Progenitor cell of endocrine pancreas (in vitro differentiated cells): Measurements from ENCODE around the gene TRAM2. TPM values are rescaled to one million over a fixed set of nuclear protein-coding genes. Genes with fewer than 3 reads are reported as not detected.
"Not testable (repeated sequence)": the region's sequence is repeated elsewhere in the genome, so short reads cannot be mapped to it uniquely, and the experiment has no call there.

Experiments
- DNase-seq: peaks from one replicate; pipeline ENCODE4 v3.0.0; 2021; ENCODE audit warnings: low spot score; ENCODE audit not compliant: unreplicated experiment
- H3K27ac Mint-ChIP-seq: 2 replicates; pipeline ENCODE4 v1.8.0; 2021; ENCODE audit warnings: mild to moderate bottlenecking, moderate library complexity, mixed read lengths
- H3K27me3 Mint-ChIP-seq: 2 replicates; pipeline ENCODE4 v1.8.0; 2021; ENCODE audit warnings: mixed read lengths
- H3K36me3 Mint-ChIP-seq: 2 replicates; pipeline ENCODE4 v1.8.0; 2022; ENCODE audit warnings: mixed read lengths; ENCODE audit not compliant: insufficient read depth
- H3K4me1 Mint-ChIP-seq: 2 replicates; pipeline ENCODE4 v1.8.0; 2021; ENCODE audit warnings: low read depth, mixed read lengths
- H3K4me3 Mint-ChIP-seq: 2 replicates; pipeline ENCODE4 v1.8.0; 2021; ENCODE audit warnings: low read depth, mild to moderate bottlenecking, moderate library complexity, mixed read lengths
- H3K9me3 Mint-ChIP-seq: 2 replicates; pipeline ENCODE4 v1.8.0; 2021; ENCODE audit warnings: low read depth, mixed read lengths
- total RNA-seq: library from RNA; stranded (reverse); gene quantifications from 2 replicates; pipeline ENCODE4 v1.2.1, GENCODE V29; 2021
- TF ChIP-seq, protein P1 (sequence below): fragments of 200-600 bp; sonication (generic); IDR thresholded peaks from one replicate; pipeline ENCODE4 v1.5.0; 2021; ENCODE audit warnings: antibody characterized with exemption, mild to moderate bottlenecking; ENCODE audit not compliant: unreplicated experiment

TRAM2 gene
- total RNA-seq, 1 donor from 2014 or later: 18.6 TPM

DNA sequence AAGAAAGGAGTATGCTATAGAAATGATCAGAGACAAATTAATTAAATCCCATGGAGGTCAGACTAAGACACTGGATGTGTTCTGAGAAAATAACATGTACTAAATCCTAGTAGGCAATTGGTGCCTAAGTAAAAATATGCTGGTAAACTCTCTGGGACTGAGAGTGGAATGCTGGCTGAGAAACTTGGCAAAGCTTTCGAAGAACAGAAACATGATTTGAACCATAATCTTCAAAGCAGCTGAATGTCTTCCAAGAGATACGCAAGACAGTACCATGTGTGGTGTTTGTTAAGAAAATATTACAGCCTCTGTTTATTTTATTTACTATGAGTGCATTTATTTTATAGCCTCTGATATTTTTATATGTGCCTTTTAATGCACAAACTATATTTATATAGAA is 101.6 kb downstream of the TRAM2 start:
- Mint-ChIP-seq H3K27ac (no peak overlapping the region), H3K4me3 (no peak overlapping the region), H3K9me3 (no peaks in the 10 kb centered on the region), H3K27me3 (no peaks in the 10 kb centered on the region), H3K4me1 (no peaks in the 10 kb centered on the region), H3K36me3 (peaks cover 1% of the 10 kb centered on the region)
- no peak for DNase-seq
- TF ChIP-seq, protein P1, sequence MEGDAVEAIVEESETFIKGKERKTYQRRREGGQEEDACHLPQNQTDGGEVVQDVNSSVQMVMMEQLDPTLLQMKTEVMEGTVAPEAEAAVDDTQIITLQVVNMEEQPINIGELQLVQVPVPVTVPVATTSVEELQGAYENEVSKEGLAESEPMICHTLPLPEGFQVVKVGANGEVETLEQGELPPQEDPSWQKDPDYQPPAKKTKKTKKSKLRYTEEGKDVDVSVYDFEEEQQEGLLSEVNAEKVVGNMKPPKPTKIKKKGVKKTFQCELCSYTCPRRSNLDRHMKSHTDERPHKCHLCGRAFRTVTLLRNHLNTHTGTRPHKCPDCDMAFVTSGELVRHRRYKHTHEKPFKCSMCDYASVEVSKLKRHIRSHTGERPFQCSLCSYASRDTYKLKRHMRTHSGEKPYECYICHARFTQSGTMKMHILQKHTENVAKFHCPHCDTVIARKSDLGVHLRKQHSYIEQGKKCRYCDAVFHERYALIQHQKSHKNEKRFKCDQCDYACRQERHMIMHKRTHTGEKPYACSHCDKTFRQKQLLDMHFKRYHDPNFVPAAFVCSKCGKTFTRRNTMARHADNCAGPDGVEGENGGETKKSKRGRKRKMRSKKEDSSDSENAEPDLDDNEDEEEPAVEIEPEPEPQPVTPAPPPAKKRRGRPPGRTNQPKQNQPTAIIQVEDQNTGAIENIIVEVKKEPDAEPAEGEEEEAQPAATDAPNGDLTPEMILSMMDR: no peak

GRCh38 chr6:52474173-52474572 is 102.7 kb downstream of the TRAM2 start:
- no peaks in the 10 kb centered on the region for H3K27me3 Mint-ChIP-seq
- no peak overlapping the region for H3K27ac Mint-ChIP-seq
- H3K36me3 Mint-ChIP-seq: peaks cover 2% of the 10 kb centered on the region
- no peaks in the 10 kb centered on the region for H3K4me1 Mint-ChIP-seq
- H3K9me3 Mint-ChIP-seq: no peaks in the 10 kb centered on the region
- no peak for DNase-seq
- TF ChIP-seq, protein P1: no peak
- no peak overlapping the region for H3K4me3 Mint-ChIP-seq

DNA sequence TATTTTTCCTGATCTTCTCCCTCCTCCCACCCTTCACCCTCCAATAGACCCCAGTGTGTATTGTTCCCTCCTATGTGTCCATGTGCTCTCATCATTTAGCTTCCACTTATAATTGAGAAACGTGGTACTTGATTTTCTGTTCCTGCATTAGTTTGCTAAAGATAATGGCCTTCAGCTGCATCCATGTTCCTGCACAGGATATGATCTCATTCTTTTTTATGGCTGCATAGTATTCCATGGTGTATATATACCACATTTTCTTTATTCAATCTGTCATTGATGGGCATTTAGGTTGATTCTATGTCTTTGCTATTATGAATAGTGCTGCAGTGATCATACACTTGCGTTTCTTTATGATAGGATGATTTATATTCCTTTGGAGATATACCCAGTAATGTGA is 115.7 kb downstream of the TRAM2 start:
- not testable (repeated sequence) for H3K27ac Mint-ChIP-seq, H3K36me3 Mint-ChIP-seq, H3K9me3 Mint-ChIP-seq, H3K27me3 Mint-ChIP-seq, H3K4me3 Mint-ChIP-seq, H3K4me1 Mint-ChIP-seq, DNase-seq

- TF ChIP-seq, protein P1: no peak
- Mint-ChIP-seq H3K36me3 (peaks cover 5% of the 10 kb centered on the region), H3K4me1 (no peaks in the 10 kb centered on the region), H3K9me3 (peaks cover 4% of the 10 kb centered on the region), H3K27ac (no peak overlapping the region), H3K27me3 (no peaks in the 10 kb centered on the region), H3K4me3 (no peak overlapping the region)
- DNase-seq: no peak
These were observed 119.8 kb downstream of the TRAM2 start for GRCh38 chr6:52457096-52457495.

- peaks cover 16% of the 10 kb centered on the region for H3K36me3 Mint-ChIP-seq
- no peak for DNase-seq
- H3K4me3 Mint-ChIP-seq: no peak overlapping the region
- no peaks in the 10 kb centered on the region for H3K27me3 Mint-ChIP-seq
- no peak overlapping the region for H3K27ac Mint-ChIP-seq
- TF ChIP-seq, protein P1: no peak
- peaks cover 4% of the 10 kb centered on the region for H3K4me1 Mint-ChIP-seq
- H3K9me3 Mint-ChIP-seq: peaks cover 14% of the 10 kb centered on the region
These were observed 122.3 kb downstream of the TRAM2 start for GRCh38 chr6:52454556-52454955.

Other genes starting within 250 kb of the TRAM2 start
- 13.9 and 15.2 TPM in 2 replicates for gene PAQR8, start 214.9 kb downstream of the TRAM2 start, total RNA-seq
- gene EFHC1, start 156.7 kb downstream of the TRAM2 start, total RNA-seq: 36.0 and 43.6 TPM in 2 replicates
- gene TMEM14A, start 94.1 kb upstream of the TRAM2 start, total RNA-seq: 29.7 and 33.6 TPM in 2 replicates
- 4.6 and 10.7 TPM in 2 replicates for gene GSTA2, start 186.4 kb upstream of the TRAM2 start, total RNA-seq
- gene GSTA1, start 226.8 kb upstream of the TRAM2 start, total RNA-seq: 25.8 and 26.8 TPM in 2 replicates